GM12864 (cell line): ENCODE results near the gene CDH13.
A peak's percentile ranks its signal among the peaks of the same experiment; 100 is the strongest.

Experiments
- DNase-seq: peaks from one replicate; pipeline ENCODE4 v3.0.0-alpha.2; 2011; ENCODE audit warnings: low read depth
- H3K4me3 ChIP-seq: 2 replicates; pipeline ENCODE4 v1.5.1; 2011; ENCODE audit warnings: mild to moderate bottlenecking, low read depth, low read length, control low read depth
- TF ChIP-seq, protein P1 (sequence below): IDR thresholded peaks from 2 replicates; pipeline ENCODE4 v1.5.1; 2011; ENCODE audit warnings: low read depth, mild to moderate bottlenecking, moderate library complexity, low read length, control low read depth, inconsistent platforms; ENCODE audit errors: missing control alignments

Gene CDH13

DNA sequence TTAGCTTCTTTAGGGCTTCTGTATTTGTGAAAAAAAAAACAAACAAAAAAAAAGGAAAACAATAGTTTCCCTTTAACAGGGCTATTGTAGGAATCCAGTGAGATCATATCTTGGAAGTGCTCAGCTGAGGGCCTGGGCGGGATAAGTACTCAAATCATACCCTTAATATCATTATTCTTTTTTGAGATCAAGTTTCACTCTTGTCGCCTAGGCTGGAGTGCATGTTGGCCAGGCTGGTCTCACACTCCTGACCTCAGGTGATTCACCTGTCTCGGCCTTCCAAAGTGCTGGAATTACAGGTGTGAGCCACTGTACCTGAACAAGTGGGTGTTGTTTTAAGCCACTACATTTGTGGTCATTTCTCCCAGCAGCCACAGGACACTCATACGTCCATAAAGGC, 87.0 kb downstream of the CDH13 start:
- no peak for DNase-seq
- H3K4me3 ChIP-seq = no peak overlapping the region
- TF ChIP-seq, protein P1, sequence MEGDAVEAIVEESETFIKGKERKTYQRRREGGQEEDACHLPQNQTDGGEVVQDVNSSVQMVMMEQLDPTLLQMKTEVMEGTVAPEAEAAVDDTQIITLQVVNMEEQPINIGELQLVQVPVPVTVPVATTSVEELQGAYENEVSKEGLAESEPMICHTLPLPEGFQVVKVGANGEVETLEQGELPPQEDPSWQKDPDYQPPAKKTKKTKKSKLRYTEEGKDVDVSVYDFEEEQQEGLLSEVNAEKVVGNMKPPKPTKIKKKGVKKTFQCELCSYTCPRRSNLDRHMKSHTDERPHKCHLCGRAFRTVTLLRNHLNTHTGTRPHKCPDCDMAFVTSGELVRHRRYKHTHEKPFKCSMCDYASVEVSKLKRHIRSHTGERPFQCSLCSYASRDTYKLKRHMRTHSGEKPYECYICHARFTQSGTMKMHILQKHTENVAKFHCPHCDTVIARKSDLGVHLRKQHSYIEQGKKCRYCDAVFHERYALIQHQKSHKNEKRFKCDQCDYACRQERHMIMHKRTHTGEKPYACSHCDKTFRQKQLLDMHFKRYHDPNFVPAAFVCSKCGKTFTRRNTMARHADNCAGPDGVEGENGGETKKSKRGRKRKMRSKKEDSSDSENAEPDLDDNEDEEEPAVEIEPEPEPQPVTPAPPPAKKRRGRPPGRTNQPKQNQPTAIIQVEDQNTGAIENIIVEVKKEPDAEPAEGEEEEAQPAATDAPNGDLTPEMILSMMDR = no peak

- TF ChIP-seq, protein P1 = no peak
- DNase-seq = no peak
- no peak overlapping the region for H3K4me3 ChIP-seq
Observed at GRCh38 chr16:82715160-82715559, 88.4 kb downstream of the CDH13 start.

DNA sequence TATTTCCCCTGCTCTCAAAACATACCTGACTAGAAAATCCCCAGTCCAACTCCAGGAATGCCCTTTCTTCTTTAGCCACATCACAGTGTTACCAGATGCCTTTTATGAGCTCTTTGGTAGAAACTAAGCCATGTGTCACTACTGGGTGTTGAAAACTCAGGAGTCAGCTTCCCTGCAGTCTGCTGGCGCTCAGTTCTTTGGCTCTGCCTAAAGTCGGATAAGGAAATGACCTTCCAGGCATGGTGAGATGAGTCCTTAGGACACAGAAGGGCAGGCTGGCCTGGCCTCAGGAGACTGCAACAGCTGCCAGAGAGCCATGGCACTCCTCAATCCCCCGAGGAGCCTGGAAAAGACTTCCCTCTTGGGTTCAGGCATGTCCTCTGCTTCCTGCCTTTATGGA, 89.1 kb downstream of the CDH13 start:
- DNase-seq = no peak
- H3K4me3 ChIP-seq = no peak overlapping the region
- TF ChIP-seq, protein P1 = no peak

- no peak overlapping the region for H3K4me3 ChIP-seq
- TF ChIP-seq, protein P1 = no peak
- no peak for DNase-seq
Observed at GRCh38 chr16:82716361-82716855, 89.6 kb downstream of the CDH13 start.

DNA sequence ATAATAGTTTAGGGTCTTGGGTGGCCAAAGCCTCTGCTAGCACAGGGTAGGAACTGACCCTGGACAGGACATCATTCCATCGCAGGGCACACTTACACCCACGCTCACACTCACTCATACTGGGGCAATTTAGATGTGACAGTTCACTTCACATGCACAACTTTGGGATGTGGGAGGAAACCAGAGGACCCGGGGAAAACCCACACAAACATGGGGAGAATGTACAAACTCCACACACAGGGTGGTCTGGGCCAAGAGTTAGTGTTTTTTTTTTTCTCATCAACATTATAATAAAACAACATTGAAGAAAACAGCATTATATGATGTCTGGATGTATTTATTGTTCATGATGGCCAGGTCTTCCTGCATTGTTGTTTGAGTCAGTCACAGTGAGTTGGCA, 93.6 kb downstream of the CDH13 start:
- no peak for DNase-seq
- no peak overlapping the region for H3K4me3 ChIP-seq
- TF ChIP-seq, protein P1 = no peak

DNA sequence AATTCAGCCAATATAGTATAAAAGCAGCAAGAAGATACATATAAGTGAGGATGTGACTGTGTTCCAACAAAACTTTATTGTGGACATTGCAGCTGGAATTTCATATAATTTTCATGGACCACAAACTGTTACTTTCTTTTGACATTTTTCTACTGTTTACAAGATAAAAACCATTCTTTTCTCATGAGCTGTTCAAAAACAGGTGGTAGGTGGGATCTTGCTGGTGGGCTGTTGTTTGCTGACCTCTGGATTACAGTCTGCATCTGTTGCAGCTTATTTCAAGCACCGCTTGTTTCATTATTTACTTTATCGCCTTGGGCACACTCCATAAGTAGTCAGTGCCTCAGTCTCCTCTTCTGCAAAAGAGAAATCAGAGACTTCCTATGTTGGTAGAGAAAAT, 99.5 kb downstream of the CDH13 start:
- TF ChIP-seq, protein P1 = no peak
- H3K4me3 ChIP-seq = no peak overlapping the region
- DNase-seq = no peak

- peak; percentile 5 for DNase-seq
- no peak overlapping the region for H3K4me3 ChIP-seq
- TF ChIP-seq, protein P1 = no peak
Observed at GRCh38 chr16:82728901-82729300, 102.1 kb downstream of the CDH13 start.
